ENCODE measurements around the gene KATNB1.

GRCh38 chr16:57774705-57775285 is 39.2 kb downstream of the KATNB1 start:
- TF ChIP-seq POLR2AphosphoS5 (IDR thresholded peaks at IDR 0.05; ENCODE audit: low read depth, low read length) (no peak), TAF1 (IDR thresholded peaks at IDR 0.05; ENCODE audit: borderline replicate concordance, insufficient read depth, low read length) (no peak), SIN3A (IDR thresholded peaks at IDR 0.05; ENCODE audit: borderline replicate concordance, insufficient read depth, low read length) (no peak), REST (IDR thresholded peaks at IDR 0.05; ENCODE audit: insufficient read depth in 1 of 2, low read depth in 2 of 2, low read length in 2 of 2) (no peak)

All from PFSK-1 (cell line).